Progenitor cell of endocrine pancreas (in vitro differentiated cells): ENCODE results near the gene ADGRG7. TPM values are rescaled to one million over a fixed set of nuclear protein-coding genes. Genes with fewer than 3 reads are reported as not detected.

ENCODE experiments used
- DNase-seq: peaks from one replicate; pipeline ENCODE4 v3.0.0; 2021; ENCODE audit warnings: low spot score; ENCODE audit not compliant: unreplicated experiment
- H3K27ac Mint-ChIP-seq: 2 replicates; pipeline ENCODE4 v1.8.0; 2021; ENCODE audit warnings: mild to moderate bottlenecking, moderate library complexity, mixed read lengths
- H3K27me3 Mint-ChIP-seq: 2 replicates; pipeline ENCODE4 v1.8.0; 2021; ENCODE audit warnings: mixed read lengths
- H3K36me3 Mint-ChIP-seq: 2 replicates; pipeline ENCODE4 v1.8.0; 2022; ENCODE audit warnings: mixed read lengths; ENCODE audit not compliant: insufficient read depth
- H3K4me1 Mint-ChIP-seq: 2 replicates; pipeline ENCODE4 v1.8.0; 2021; ENCODE audit warnings: low read depth, mixed read lengths
- H3K4me3 Mint-ChIP-seq: 2 replicates; pipeline ENCODE4 v1.8.0; 2021; ENCODE audit warnings: low read depth, mild to moderate bottlenecking, moderate library complexity, mixed read lengths
- H3K9me3 Mint-ChIP-seq: 2 replicates; pipeline ENCODE4 v1.8.0; 2021; ENCODE audit warnings: low read depth, mixed read lengths
- CTCF ChIP-seq: fragments of 200-600 bp; sonication (generic); IDR thresholded peaks from one replicate; pipeline ENCODE4 v1.5.0; 2021; ENCODE audit warnings: antibody characterized with exemption, mild to moderate bottlenecking; ENCODE audit not compliant: unreplicated experiment
- total RNA-seq: library from RNA; stranded (reverse); gene quantifications from 2 replicates; pipeline ENCODE4 v1.2.1, GENCODE V29; 2021

Gene ADGRG7
- total RNA-seq, 1 donor from 2014 or later = 1.3 TPM

- Mint-ChIP-seq H3K36me3 (peaks cover 39% of the 10 kb centered on the region), H3K27me3 (no peaks in the 10 kb centered on the region), H3K4me3 (no peak overlapping the region), H3K27ac (no peak overlapping the region), H3K4me1 (peaks cover 25% of the 10 kb centered on the region), H3K9me3 (no peaks in the 10 kb centered on the region)
- TF ChIP-seq CTCF = no peak
- DNase-seq = no peak
Observed at GRCh38 chr3:100717637-100718487, 108.5 kb downstream of the ADGRG7 start.

GRCh38 chr3:100719136-100719535, 109.7 kb downstream of the ADGRG7 start:
- no peak for DNase-seq
- Mint-ChIP-seq H3K4me1 (peaks cover 22% of the 10 kb centered on the region), H3K36me3 (peaks cover 36% of the 10 kb centered on the region), H3K27me3 (no peaks in the 10 kb centered on the region), H3K4me3 (no peak overlapping the region), H3K27ac (no peak overlapping the region), H3K9me3 (no peaks in the 10 kb centered on the region)
- no peak for TF ChIP-seq CTCF

- TF ChIP-seq CTCF = no peak
- H3K36me3 Mint-ChIP-seq = peaks cover 30% of the 10 kb centered on the region
- H3K4me3 Mint-ChIP-seq = no peak overlapping the region
- no peak for DNase-seq
- no peak overlapping the region for H3K27ac Mint-ChIP-seq
- H3K4me1 Mint-ChIP-seq = peaks cover 21% of the 10 kb centered on the region
- no peaks in the 10 kb centered on the region for H3K9me3 Mint-ChIP-seq
- no peaks in the 10 kb centered on the region for H3K27me3 Mint-ChIP-seq
Observed at GRCh38 chr3:100720426-100720825, 111.0 kb downstream of the ADGRG7 start.

- TF ChIP-seq CTCF = no peak
- no peak overlapping the region for H3K4me3 Mint-ChIP-seq
- no peak overlapping the region for H3K27ac Mint-ChIP-seq
- H3K9me3 Mint-ChIP-seq = no peaks in the 10 kb centered on the region
- no peak for DNase-seq
- peaks cover 30% of the 10 kb centered on the region for H3K36me3 Mint-ChIP-seq
- H3K27me3 Mint-ChIP-seq = no peaks in the 10 kb centered on the region
- peaks cover 2% of the 10 kb centered on the region for H3K4me1 Mint-ChIP-seq
Observed at GRCh38 chr3:100725935-100726513, 116.6 kb downstream of the ADGRG7 start.

- H3K9me3 Mint-ChIP-seq = no peaks in the 10 kb centered on the region
- peaks cover 27% of the 10 kb centered on the region for H3K36me3 Mint-ChIP-seq
- H3K27ac Mint-ChIP-seq = peak overlapping the region; percentile 5
- H3K4me3 Mint-ChIP-seq = no peak overlapping the region
- DNase-seq = no peak
- TF ChIP-seq CTCF = no peak
- no peaks in the 10 kb centered on the region for H3K27me3 Mint-ChIP-seq
- peaks cover 2% of the 10 kb centered on the region for H3K4me1 Mint-ChIP-seq
Observed at GRCh38 chr3:100726706-100727105, 117.3 kb downstream of the ADGRG7 start.
